NOMO-1 treated with dmso at 0.1 percent for 144 hours (cell line): ENCODE measurements around the gene HEMK1.
A peak's percentile ranks its signal among the peaks of the same experiment; 100 is the strongest.

ENCODE experiments used
- DNase-seq: peaks from one replicate; lab custom pipeline; 2025; ENCODE audit not compliant: unreplicated experiment; lab: John Stamatoyannopoulos, UW

HEMK1 gene

GRCh38 chr3:50572801-50573371 lies 3.6 kb downstream of the HEMK1 start:
- no peak for DNase-seq

- DNase-seq, result no peak
Observed at GRCh38 chr3:50573566-50574443, 4.5 kb downstream of the HEMK1 start.

- no peak for DNase-seq
Observed at GRCh38 chr3:50574444-50574831, 5.1 kb downstream of the HEMK1 start.

- no peak for DNase-seq
Observed at GRCh38 chr3:50575372-50575771, 6.0 kb downstream of the HEMK1 start.

GRCh38 chr3:50577348-50577747 lies 8.0 kb downstream of the HEMK1 start:
- no peak for DNase-seq

- DNase-seq, result no peak
Observed at GRCh38 chr3:50580683-50581458, 11.5 kb downstream of the HEMK1 start.

GRCh38 chr3:50581459-50581842 lies 12.1 kb downstream of the HEMK1 start:
- no peak for DNase-seq

GRCh38 chr3:50582083-50582482 lies 12.8 kb downstream of the HEMK1 start:
- DNase-seq, result no peak

GRCh38 chr3:50583897-50584296 lies 14.6 kb downstream of the HEMK1 start:
- no peak for DNase-seq

- no peak for DNase-seq
Observed at GRCh38 chr3:50584391-50584790, 15.1 kb downstream of the HEMK1 start.

- DNase-seq, result no peak
Observed at GRCh38 chr3:50585919-50586762, 16.8 kb downstream of the HEMK1 start.

GRCh38 chr3:50586763-50587070 lies 17.4 kb downstream of the HEMK1 start:
- no peak for DNase-seq

GRCh38 chr3:50587373-50587772 lies 18.1 kb downstream of the HEMK1 start:
- no peak for DNase-seq

GRCh38 chr3:50587806-50588758 lies 18.8 kb downstream of the HEMK1 start:
- no peak for DNase-seq

- DNase-seq, result no peak
Observed at GRCh38 chr3:50588759-50589433, 19.6 kb downstream of the HEMK1 start.

- no peak for DNase-seq
Observed at GRCh38 chr3:50591196-50591741, 21.9 kb downstream of the HEMK1 start.

- peak; percentile 70 for DNase-seq
Observed at GRCh38 chr3:50592568-50592967, 23.2 kb downstream of the HEMK1 start.

- no peak for DNase-seq
Observed at GRCh38 chr3:50594253-50594785, 25.0 kb downstream of the HEMK1 start.
